ENCODE results near the gene MPDZ. TPM values are rescaled to one million over a fixed set of nuclear protein-coding genes. Genes with fewer than 3 reads are reported as not detected.

Gene MPDZ
- total RNA-seq, 1 experiment from 2014 or later: 14.3 TPM

- DNase-seq (ENCODE audit: extremely low read depth, low read depth): no peak
These were observed 93.4 kb downstream of the MPDZ start for GRCh38 chr9:13186091-13186490.

GRCh38 chr9:13181652-13182051 lies 97.8 kb downstream of the MPDZ start:
- DNase-seq (ENCODE audit: extremely low read depth, low read depth): peak; percentile 2

GRCh38 chr9:13179257-13179656 lies 100.2 kb downstream of the MPDZ start:
- DNase-seq (ENCODE audit: extremely low read depth, low read depth): no peak

- no peak for DNase-seq (ENCODE audit: extremely low read depth, low read depth)
These were observed 103.8 kb downstream of the MPDZ start for GRCh38 chr9:13175732-13176131.

GRCh38 chr9:13174906-13175639 lies 104.4 kb downstream of the MPDZ start:
- DNase-seq (ENCODE audit: extremely low read depth, low read depth): no peak

- DNase-seq (ENCODE audit: extremely low read depth, low read depth): no peak
These were observed 105.9 kb downstream of the MPDZ start for GRCh38 chr9:13173553-13173952.

GRCh38 chr9:13171261-13171660 lies 108.2 kb downstream of the MPDZ start:
- no peak for DNase-seq (ENCODE audit: extremely low read depth, low read depth)

GRCh38 chr9:13166996-13167395 lies 112.5 kb downstream of the MPDZ start:
- no peak for DNase-seq (ENCODE audit: extremely low read depth, low read depth)

GRCh38 chr9:13165956-13166355 lies 113.5 kb downstream of the MPDZ start:
- DNase-seq (ENCODE audit: extremely low read depth, low read depth): no peak

GRCh38 chr9:13165236-13165945 lies 114.1 kb downstream of the MPDZ start:
- no peak for DNase-seq (ENCODE audit: extremely low read depth, low read depth)

- no peak for DNase-seq (ENCODE audit: extremely low read depth, low read depth)
These were observed 115.5 kb downstream of the MPDZ start for GRCh38 chr9:13163946-13164345.

- DNase-seq (ENCODE audit: extremely low read depth, low read depth): no peak
These were observed 116.2 kb downstream of the MPDZ start for GRCh38 chr9:13163287-13163686.

GRCh38 chr9:13160051-13160450 lies 119.4 kb downstream of the MPDZ start:
- DNase-seq (ENCODE audit: extremely low read depth, low read depth): no peak

- no peak for DNase-seq (ENCODE audit: extremely low read depth, low read depth)
These were observed 120.5 kb downstream of the MPDZ start for GRCh38 chr9:13158986-13159385.

GRCh38 chr9:13151489-13151888 lies 128.0 kb downstream of the MPDZ start:
- DNase-seq (ENCODE audit: extremely low read depth, low read depth): no peak

GRCh38 chr9:13149454-13149853 lies 130.0 kb downstream of the MPDZ start:
- no peak for DNase-seq (ENCODE audit: extremely low read depth, low read depth)

- DNase-seq (ENCODE audit: extremely low read depth, low read depth): peak; percentile 48
These were observed 132.7 kb downstream of the MPDZ start for GRCh38 chr9:13146840-13147239.

- no peak for DNase-seq (ENCODE audit: extremely low read depth, low read depth)
These were observed 134.2 kb downstream of the MPDZ start for GRCh38 chr9:13145340-13145739.

GRCh38 chr9:13144166-13144775 lies 135.2 kb downstream of the MPDZ start:
- no peak for DNase-seq (ENCODE audit: extremely low read depth, low read depth)

GRCh38 chr9:13143281-13143680 lies 136.2 kb downstream of the MPDZ start:
- no peak for DNase-seq (ENCODE audit: extremely low read depth, low read depth)

GRCh38 chr9:13142776-13143175 lies 136.7 kb downstream of the MPDZ start:
- DNase-seq (ENCODE audit: extremely low read depth, low read depth): no peak

- DNase-seq (ENCODE audit: extremely low read depth, low read depth): peak; percentile 26
These were observed 137.9 kb downstream of the MPDZ start for GRCh38 chr9:13141629-13142028.

All from NCI-H460 (cell line).